KG1 (cell line): ENCODE data around the gene ODF2.

ENCODE experiments used
- DNase-seq: peaks from one replicate; lab custom pipeline; 2025; lab: John Stamatoyannopoulos, UW

ODF2 gene

DNA sequence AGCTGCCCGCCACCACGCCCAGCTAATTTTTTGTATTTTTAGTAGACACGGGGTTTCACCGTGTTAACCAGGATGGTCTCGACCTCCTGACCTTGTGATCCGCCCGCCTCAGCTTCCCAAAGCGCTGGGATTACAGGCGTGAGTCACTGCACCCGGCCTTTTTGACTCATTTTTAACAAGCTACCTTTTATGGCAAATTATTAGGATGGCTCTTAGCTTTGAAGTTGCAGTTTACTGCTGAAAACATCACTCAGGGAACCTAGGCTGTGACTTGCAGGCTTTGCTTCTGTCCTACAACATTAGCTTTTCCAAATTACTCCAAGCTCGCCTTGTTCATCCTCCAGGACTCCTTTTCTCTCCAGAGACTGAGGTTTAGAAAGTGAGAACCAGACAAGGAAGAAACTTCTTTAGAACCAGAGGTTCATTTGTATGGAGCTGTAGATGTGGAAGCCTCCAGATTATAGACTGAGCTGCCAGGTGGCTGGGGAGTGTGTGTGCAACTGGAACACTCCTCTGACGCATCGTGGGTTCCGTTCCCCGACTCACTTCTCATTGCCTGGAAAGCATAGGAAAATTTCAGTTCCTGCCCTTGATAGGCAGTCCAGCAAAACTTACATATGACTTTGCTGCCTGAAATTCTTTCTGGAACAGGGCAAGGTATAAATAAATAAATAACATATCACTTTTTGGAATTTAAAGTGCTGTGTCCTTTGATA is 72.8 kb downstream of the ODF2 start:
- no peak for DNase-seq

DNA sequence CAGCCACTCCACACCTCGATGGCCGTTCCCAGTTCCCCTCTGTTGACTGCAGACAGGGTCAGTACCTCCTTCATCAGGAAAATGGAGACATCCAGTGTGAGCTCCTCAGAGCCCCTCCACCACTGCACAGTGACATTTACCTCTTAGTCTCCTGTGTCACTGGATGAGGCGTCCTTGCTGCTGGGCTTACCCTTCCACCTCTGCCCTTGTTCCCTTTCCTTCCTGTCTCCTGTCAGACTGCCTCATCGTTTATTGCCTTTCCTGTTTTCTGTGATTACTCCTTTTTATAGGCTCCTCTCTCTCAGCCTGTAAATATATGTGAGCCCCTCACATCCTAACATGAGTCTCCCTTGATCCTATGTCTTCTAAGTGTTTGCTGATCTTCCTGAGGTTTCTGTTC is 73.4 kb downstream of the ODF2 start:
- DNase-seq = no peak

DNA sequence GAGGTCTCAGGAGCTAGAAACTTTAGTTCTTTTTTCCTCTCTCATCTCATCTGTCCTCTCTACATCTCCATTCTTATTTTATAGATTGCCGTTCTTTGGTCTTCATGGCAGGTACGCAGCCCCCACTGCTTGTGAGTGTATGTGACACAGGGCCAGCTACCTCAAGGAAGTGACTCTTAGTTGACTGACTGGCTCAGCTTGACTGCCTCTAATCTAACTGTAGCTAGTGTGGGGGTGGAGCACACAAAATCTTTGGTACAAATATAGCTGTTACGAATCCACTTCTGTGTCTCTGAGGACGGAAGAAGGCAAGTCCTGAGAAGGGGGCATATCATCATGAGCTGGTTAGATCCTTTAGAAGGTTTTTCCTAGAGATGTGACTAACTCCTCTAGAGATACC is 76.8 kb downstream of the ODF2 start:
- DNase-seq = no peak

DNA sequence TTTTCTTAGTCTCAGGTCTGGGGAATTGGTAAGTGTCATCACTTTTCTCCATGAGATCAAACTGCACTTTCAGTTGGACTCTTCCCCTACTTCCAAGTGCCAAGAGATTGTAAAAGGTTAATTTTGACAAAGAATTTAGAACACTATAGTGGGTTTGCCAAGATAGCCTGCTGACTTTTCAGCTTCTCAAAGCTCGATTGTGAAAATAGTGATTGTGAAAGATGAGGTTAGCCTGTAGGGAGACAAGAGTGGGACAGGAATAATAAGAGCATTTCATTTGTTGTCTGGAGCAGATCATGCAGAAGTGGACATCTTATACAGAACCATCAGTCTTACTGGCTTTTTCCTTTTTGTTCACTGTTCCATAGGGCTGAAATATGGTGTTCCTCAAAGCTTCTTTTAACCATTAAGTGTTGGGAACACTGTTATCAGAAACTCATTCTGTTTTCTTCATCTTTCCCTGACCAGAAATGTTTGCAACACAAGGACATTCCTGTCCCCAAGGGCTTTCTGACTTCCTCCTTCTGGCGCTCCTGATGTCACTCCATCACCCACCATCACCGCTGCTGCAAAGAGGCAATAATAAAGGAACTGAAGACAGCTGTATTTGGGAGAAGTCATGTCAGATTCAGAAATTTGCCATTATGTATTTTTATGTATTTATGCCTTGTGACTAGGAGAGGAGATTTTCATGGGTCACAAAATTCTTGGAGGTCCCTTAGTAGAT is 85.0 kb downstream of the ODF2 start:
- DNase-seq = no peak

DNA sequence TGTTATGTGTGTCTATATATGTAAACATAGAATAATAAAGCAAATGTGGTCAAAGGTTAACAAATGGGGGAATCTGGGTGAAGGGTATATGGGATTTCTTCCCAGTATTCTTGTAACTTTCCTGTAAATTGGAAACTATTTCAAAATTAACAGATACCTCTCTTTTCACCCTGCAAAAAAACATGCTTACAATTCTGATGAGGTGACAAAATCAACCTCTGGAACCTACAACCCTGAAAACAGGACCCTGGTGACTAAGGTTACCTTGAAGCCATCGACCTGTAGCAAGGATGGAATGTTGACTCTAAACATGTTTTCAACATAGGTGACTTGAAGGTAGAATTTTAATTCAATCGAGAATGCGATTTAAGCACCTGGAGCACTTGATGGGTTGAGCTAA is 90.7 kb downstream of the ODF2 start:
- no peak for DNase-seq

DNA sequence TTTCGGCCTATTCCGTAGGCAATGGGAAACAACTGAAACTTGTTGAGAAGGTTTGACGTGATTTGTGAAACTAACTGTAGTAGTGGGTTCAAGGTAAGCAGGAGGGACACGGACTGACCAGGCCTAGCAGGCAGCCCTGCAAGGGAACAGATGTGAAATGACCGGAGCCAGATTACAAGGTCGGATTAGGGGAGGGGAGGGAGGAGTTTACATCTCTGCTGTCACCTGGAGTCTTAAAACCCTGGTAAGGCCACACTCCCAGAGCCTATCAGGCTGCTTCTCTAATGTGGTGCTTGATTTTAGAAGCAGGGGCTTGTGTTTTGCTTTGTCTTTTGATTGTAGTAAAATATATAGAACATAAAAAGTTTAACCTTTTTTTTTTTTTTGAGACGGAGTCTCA is 93.1 kb downstream of the ODF2 start:
- DNase-seq = no peak

DNA sequence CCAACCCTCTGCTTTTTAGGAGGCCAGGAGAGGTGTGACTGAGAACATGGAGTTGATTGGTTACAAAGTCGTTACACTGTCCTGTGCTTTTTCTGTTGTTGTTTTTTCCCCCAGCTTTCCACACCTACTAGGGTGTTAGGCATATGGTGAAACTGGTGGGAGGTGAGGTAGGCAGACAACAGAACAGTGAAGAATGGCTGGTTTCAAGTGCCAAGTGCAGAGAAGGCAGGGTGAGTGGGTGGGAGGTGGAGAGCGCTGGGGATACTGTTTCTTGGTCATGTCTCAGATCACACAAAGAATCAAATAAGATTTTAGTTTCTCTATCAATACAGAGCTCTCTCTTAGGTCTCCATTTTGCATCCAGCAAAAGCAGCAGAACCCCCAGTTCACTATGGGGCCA is 94.4 kb downstream of the ODF2 start:
- DNase-seq = no peak
